HG03139 (cell line): ENCODE data around the gene FGGY.

Source experiments
- ATAC-seq: cut with Tn5 transposase; IDR thresholded peaks from one replicate; pipeline ENCODE4 v1.9.1; 2021; ENCODE audit not compliant: unreplicated experiment

FGGY gene

DNA sequence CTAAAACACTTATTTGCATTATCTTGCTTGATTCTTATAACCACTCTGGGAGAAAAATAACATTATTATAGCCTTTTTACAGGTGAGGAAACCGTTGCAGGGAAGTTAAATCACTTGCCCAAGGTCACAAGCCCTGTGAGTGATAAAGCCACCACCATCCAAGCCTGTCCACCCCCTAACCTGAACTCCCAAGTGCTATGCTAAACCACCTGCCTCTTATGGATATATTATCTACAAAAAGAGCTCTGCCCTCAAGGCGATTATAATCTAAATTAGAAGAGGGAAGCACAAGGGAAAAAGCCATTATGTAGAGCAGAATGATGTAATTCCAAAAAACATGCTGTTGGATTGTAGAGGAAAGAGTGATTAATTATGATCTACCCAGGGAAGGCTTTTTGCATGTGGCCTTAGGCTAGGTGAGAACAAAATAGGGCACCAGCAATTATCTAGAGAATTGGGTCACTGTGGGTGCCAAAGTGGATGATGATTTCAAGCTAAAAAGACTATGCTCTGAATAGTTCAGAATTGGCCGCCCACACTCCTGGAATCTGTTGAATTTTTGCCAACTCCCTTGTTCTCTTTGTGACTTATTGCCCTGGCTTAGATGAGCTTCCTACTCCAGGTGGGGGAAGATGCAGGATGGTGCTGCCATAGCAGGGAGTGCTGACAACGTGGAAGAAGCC lies 205.3 kb downstream of the FGGY start:
- ATAC-seq, result no peak

DNA sequence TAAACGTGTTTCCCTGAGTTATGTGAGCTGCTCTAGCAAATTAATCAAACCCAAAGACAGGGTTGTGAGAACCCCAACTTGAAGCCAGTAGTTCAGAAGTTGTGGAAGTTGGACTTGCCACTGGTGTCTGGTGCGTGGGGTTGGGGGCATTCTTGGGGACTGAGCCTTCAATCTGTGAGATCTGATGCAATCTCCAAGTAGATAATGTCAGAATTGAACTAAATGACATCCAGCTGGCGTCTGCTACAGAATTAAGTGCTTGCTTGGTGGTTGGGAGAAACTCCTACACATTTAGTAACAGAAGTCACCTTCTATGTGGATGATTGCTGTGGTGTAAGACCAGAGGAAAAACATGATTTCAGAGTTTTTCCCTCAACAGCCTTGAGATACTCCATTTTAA lies 207.4 kb downstream of the FGGY start:
- ATAC-seq, result no peak

DNA sequence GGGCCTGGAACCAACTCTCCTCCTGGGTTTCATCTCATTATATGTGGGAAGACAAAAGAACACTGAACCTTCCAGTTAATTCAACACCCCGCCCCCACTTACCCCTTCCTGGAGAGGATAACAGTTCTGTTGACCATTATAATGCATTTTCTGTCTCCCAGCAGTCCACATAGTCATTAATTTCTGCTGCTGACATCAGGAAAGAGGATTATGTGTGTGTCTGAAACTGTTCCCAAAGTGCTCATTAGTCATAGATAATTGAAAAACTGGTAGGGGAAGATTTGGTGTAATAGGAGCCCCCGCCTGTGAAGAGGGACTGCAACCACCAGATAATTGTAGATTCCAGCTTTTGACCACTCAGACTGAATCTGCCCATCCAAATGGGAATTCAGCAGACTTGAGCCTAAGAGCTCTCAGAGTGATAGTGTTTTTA lies 208.7 kb downstream of the FGGY start:
- no peak for ATAC-seq

DNA sequence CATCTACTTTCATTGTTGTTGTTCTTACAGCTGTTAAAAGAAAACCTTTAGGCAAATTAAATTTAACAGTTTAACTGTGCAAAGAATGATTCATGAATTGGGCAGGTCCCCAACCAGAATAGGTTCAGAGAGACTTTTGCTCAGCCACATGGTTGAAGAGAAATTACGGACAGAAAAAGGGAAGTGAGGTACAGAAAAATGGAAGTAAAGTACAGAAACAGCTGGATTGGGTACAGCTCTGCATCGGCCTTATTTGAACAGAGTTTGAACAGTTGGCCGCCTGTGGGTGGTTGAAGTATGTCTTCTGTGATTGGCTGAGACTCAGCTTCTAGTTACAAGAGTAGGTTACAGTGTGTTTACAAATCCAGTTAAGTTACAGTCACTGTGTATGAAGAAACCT lies 210.1 kb downstream of the FGGY start:
- no peak for ATAC-seq

DNA sequence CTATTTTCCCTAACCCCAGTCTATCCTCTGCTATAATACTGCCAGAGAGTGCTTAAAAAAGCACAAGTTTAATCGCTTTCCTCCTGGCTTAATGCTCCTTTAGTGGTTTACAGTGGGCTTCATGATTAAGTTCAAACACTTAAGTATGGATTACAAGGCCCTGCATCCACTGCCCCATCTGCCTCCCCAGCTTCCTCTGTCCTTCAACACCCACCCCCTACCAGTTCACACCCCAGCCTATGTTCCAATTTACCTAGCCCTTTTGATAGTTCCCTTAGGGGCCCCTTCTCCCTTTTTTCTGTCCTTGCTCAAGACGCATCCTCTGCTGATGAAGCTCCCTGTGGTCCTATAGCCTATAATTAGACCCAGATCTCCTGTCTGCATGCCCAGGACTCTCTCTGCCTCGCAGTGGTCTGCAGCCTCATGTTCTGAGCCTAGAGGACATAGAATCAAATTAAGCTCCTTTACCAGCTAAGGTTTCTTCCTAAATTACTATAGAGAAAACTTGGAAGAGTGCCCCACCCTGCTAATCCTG lies 212.5 kb downstream of the FGGY start:
- ATAC-seq, result no peak

DNA sequence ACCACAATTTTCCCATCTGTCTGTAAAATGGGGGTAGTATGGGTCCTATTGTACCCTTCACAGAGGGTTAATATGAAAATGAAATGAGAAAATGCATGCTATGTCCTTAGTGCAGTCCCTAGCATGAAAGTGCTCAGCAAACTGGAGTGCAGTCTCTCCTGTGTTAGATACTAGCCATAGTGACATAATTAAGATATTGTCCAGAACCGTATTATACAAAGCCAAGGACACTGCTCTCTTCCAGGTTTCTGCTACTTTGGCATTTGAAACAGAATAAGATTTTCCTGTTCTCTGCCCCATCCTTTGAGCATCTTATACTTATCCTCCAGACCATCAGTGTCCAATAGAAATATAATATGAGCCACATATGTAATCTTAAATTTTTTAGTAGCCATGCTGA lies 213.4 kb downstream of the FGGY start:
- no peak for ATAC-seq

DNA sequence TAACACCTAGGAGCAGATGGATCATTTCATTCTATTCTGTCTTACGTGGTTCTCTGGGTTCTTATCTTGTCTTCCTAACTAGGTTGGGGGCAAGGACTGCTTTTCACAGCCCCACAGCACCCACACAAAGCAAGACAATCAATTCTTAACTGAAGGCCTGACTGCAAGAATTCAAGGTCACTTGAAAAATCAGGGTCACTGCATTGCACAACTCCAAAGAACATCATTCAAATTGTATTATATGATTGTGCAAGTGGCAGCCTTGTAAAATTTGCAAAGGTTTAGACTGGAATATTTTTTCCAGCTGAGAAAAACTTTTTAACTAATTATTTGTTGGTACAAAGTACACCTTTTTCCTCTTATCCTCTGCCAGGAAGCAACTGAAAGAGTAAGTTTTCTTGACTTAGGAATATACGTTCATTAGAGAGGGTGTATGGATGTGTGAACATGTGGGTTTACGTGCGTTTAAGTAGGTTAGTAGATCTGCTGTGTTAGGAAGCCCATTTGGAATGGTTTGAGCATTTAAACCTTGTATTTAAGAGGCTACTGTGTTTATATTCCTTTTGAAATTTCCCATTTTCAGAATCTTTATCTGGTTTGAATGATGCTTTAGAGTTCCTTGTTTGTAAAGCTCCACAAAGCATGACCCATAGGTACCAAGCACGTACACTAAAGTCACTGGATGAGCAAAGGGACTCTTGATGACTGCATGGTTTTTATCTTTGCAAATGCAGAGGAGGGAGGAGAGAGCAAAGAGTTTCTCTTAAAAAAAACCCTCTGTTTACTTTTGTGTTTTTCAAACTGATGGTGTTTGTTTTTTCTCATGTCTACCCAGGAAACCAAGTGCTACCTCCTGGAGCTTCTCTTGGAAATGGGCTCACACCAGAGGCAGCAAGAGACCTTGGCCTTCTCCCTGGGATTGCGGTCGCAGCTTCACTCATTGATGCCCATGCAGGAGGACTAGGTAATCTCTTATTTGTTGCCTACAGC lies 214.9 kb downstream of the FGGY start:
- ATAC-seq, result no peak

DNA sequence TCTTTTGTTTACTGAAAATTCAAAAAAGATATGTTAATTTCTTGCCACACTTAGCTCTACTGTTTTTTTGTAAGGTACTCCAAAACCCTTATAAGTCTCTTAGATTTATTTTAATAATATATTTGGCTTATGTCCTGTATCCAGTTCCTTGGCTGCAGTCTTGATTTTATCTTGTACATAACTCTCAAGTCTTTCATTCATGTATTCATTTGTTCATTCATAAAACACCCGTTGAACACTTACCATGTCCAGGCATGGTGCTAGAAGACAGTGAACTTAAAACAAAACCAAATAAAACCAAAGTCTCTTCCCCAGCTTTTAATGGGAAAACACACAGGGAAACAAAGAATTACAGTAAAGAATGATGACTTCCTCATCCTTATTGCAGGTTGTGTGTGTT lies 215.8 kb downstream of the FGGY start:
- no peak for ATAC-seq

DNA sequence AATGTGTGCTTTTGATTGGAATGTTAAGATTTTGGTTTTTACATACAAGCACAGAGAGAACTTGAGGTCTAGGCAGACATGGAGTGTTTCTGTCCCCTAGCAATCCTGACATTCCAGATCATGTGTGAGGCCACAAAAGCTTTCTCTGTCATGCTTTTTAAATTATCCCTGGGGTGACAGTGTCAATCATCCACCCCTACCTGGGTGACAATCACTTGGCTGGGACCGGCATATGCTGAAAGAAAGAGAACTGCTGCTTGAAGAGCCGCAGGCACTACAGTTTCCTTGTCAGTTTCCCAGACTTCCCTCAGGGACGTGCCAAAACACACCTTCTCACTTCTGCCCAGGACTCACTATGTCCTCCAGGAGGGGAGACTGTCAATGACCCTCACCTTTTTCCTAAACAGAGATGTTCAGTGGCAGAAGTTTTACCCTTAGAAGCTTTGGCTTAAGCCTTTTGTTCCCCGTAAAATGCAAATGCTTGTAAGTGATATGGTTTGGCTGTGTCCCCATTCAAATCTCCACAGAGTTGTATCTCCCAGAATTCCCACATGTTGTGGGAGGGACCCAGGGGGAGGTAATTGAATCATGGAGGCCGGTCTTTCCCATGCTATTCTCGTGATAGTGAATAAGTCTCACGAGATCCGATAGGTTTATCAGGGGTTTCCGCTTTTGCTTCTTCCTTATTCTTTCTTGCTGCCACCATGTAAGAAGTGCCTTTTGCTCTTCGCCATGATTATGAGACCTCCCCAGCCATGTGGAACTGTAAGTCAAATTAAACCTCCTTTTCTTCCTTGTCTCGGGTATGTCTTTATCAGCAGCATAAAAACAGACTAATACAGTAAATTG lies 217.4 kb downstream of the FGGY start:
- no peak for ATAC-seq

DNA sequence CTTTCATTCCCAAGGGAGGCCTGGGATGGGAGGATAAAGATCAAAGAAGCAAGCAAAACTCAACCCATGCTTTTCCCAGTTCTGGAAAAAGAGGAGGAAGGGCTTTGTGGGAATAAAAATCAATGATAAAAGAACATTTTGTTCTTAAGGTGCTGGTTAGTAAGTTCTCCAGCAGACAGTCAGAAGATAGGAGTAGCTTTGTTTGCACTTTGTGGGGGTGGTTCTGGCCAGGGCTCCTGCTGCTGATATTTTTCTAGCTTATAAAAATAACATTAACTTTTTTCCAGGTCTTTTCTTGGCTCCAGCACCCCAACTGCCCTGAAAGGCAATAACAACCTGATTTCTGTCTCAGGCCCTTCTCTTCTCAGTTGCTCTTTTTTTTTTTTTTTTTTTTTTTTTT lies 220.0 kb downstream of the FGGY start:
- ATAC-seq, result no peak

DNA sequence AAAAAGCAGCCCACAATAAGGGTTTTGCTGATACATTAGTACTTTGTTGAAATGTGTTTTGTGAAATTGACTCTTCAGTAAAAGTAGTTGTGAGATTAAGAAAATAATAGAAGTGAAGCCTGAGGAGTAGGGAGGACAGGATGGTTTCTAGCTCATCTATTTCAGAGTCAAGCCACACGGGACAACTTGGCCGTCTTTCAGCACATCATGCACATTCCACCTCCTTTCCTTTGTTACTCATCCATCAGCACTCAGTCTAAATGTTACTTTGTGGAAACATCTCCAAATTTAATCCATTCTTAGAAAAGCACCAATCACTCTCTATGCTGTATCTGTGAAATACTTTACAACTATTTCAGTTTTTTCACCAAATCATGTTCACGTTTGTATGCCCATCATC lies 223.3 kb downstream of the FGGY start:
- ATAC-seq, result no peak

DNA sequence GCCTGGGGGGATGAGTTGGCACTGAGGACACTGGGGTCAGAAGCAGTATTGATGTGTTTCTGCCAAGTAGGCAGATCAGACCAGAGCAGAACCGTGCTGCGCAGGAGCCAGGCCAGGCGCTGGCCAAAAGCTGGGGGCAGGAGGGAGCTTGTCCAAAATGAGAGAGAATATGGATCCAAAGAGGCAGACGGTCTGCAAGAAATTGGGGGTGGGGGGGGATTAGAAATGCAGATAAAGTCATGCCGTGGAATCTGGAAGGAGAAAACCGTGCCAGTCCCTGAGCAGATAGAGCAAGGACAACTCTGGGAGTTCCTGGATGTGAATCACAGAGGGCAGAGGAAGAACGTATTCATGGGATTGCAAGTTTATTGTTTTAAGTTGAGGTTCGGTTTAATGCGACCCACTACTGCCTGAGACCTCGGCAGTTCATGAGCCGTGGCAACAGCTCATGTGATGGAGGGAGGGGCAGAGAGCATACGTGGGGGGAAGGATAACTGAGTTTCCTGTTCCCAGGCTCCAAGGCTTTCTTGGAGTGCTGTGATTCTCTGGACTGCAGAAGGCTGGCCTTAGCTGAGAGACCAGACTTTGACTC lies 224.0 kb downstream of the FGGY start:
- ATAC-seq, result no peak

DNA sequence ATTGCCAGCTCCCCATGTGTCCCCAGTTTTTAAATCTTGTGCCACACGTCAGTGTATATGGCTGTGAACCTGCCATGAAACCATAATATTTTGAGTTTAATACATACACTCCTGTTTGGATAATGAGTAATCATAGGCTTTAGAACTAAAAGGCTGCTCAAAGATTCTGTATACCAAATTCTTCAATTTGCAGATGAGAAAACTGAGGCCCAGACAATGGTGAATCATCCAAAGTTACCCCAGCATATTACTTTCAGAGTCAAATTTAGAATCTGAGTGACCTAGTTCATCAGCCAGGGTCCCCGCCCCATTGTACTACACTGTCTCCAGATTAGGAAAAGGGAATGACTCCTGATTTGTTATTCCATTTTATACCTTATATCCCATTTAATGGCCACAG lies 224.6 kb downstream of the FGGY start:
- ATAC-seq, result no peak

DNA sequence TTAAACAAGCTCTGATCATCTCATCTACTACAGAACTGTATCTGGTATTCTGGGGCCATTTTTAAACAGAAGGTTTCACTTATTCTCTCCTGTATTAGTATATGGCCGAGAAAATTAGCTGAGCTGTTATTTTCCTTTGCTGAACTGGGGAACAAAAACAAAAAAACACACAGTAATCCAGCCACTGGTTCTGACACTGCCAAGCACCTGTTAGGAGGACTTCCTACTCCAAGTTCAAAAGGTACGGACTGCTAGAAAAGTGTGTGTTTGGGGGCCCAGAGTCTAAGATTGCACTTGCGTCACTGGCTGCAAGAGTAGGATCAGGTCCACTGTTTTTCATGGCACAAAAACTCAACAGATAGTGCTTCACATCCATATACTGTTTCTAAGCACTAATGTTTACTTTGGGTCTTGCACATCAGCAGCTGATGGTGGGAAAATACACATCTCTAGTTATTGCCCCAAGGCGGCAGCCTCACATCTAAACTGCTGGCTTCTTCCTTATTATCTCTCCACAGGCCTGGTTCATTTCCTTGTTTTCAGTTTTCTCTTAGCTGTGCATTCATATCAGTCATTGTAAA lies 226.1 kb downstream of the FGGY start:
- no peak for ATAC-seq

DNA sequence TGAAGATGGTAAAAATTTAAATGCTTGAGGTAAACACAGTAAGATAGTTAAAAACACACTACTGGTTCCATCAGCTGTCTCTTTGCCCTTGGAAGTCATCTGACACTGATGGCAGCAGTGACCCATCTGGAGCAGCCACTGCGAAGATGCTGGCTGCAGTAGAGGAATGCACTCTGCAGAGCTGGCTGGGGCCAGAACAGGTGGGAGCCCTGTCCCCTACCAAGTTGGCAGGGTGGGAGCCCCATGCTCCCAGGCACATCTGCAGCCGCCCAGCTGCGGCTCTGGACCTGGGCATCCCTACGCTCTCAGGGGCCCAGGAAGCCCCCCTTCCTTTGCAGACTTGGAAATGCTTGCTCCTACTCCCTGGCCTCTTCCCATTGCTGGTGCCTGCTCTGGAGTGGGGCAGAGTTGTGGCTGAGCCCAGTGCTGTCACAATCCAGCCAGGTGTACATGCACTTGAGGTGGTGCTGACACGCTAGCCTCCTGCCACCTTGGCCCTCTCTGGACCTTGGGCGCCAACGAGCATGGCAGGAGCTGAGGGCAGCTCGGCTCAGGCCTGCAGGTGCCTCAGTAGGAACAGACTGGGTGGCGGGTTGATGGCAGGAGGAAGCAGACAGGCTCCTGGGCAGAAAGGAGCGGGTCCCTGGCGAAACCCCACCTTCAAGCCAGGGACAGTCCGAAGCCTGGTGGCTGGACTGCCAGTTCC lies 227.0 kb downstream of the FGGY start:
- no peak for ATAC-seq

DNA sequence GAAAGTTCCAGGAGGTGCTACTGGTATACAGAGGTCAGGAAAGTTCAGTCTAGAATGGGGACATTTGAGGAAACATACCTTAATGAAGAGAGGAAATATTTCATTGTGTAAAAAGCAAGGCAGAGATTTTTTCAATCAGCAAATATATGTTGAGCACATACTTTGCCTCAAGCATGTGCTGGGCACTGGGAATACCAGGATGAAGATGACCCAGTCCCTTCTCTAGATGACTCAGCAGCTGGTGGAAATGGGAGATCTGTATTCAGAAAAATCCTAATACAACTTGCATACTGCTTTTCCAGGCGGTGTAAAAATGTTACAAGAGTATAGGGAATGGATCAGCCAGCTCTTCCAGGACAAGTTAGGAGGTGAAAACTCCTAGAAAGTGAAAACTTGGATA lies 229.3 kb downstream of the FGGY start:
- ATAC-seq, result no peak

DNA sequence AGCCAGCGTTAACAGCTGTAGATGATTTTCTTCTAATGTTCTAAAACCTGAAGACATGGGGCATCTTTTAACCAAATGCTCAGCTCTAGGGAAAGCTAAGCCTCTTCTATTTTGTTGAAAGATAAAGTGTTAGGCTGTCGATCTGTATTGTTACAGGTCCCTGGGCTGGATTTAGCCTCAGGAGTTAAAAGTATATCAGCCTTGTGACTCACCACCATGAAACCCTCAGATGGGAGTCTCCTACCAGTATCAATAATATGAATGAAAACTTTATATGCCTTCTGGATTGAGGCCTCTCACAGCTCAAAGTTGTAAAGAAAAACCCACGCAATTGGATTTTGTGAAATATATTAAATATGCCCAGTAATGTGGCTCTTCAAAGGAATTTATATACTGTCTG lies 231.6 kb downstream of the FGGY start:
- no peak for ATAC-seq

DNA sequence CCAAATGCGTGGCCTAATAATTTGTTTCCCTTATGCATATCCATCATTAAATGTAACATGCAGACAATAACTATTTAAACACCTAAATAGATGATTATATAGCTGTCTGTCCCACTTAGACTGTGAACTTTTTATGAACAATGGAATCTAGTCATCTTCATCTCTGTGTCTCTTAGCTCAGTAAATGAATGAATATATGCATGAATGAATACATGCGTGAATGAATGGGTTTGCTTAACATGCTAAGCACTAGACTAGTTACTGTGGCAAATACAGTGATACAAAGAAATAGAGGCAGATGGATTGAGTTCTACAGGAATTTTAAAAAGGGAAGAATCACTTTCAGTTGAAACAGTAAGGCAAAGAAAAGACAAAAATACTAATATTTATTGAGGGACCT lies 232.0 kb downstream of the FGGY start:
- no peak for ATAC-seq

DNA sequence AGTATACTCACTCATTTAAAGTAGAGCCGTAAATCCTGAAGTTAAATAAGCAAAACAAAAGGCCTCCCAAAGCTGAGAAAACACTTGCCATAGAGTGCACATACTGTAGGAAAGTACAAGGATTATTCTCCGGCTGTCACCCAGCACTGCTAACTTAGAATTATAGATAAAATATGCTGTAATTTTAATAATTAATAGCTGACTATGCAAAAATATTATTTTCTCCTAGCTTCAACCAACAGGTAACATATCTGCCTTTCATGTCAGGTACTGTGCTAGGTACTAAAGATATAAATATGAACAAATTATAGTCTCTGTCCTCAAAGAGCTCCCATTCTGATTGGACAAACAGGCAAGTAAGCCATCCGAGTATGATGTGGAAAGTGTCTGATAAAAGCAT lies 233.2 kb downstream of the FGGY start:
- ATAC-seq, result no peak

DNA sequence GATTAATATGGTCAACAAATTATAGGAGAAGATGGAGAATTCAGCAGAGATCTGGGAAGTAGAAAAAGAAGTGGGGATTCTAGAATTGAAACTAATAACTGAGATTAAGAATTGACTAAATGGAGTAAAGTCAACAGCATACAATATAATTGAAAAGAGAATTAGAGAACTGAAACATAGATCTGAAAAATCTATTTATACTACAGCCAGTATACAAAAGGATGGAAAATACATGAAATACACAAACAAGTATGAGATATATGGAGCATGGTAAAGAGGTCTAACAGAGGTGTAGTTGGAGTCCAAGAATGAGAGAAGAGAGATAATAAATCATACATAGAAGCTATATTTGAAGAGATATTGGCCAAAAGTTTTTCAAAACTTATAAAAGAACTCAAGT lies 235.2 kb downstream of the FGGY start:
- no peak for ATAC-seq
